ENCODE results near the gene KIAA1755. TPM values are rescaled to one million over a fixed set of nuclear protein-coding genes. Genes with fewer than 3 reads are reported as not detected.

KIAA1755 gene, protein sequence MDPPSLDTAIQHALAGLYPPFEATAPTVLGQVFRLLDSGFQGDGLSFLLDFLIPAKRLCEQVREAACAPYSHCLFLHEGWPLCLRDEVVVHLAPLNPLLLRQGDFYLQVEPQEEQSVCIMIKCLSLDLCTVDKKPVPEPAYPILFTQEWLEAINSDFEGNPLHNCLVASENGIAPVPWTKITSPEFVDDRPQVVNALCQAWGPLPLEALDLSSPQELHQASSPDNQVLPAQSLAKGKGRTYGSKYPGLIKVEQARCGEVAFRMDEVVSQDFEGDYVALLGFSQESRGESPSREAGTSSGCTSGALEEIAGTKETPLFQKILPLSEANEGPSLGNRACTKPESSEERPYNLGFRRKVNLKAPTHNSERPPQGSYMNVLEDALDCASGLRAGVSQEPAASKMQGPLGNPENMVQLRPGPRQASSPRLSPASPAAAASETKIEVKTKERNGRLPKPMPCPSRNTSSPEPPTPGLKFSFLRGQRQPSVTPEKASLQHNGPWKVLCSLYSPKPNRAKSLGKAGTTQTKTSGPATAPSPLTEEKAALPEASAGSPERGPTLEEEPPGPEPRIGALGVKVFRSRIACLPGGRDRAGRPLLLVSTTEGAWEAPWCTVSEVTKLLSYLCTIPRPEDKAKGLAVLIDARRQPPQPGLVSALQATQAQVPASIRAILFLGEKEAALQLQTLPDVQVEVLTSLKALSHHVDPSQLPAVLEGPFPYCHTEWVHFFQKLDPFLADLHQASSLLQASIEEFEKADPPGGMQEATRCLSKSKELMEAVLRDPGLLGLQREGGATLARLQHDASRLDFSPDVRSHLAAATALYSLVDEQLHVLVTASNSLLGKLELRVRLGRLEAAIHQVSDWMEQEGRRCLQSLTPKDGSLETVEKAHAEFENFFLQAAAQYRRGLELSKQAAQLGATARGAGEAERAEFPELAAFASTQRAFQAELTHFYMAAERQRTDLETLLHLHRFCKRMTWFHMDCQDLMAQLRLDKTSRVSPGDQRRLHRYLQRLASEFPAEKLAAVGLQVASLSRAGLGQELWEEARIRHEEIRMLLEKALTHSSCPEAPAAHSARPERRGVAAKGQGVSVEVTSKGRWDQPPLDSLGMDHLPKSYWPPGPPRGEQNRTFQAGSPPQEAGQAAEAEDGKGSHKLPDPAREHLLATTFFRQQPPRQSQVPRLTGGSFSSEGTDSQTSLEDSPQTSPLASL
- total RNA-seq: 5.3 TPM
- long read RNA-seq, full-length matches to known transcripts: 1 of 2 reads
- long read RNA-seq, partial matches to known transcripts: 0 of 2 reads
- long read RNA-seq, other reads (novel, unspliced or antisense): 1 of 2 reads

DNA sequence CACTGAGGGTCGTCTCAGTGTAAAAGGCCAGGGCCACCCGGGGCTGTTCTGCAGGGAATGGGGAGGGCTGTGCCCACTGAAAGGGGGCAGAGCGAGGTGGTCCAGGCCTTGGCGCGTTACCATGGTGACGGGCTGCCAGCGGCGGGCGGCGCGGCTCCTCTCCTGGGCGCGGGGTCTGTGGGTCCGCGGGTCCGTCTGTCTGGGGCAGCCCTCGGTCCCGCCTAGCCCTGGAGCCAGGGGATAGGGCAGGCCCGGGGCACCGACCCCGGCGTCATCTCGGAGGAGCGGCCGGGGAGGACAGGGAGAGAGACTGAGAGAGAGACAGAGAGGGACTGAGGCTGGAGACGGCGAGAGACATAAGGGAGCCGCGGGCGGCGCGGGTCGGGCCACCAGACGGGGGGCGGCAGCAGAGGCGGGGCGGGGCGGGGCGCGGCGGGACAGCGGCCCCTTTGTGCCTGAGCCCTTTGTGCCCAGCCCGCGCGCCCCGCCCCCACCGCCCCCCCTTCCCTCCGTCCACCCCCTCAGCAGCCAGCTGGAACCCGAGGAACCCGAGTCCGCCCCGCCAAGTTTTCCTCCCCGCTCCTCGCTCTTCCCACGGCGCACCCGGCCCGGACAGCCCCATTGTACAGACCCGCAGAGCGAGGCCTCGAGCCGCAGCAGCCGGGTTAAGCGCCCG is at the start of gene KIAA1755:
KIAA1755 (minus strand) TSS at position 358 of the 676 bp plus-strand sequence; CDS start at position 123, 235 bp downstream.
- DNase-seq (peak; percentile 75), ATAC-seq (peak; percentile 86)
- intact Hi-C loops (cut with micrococcal nuclease): no loop called here

- intact Hi-C loops (cut with micrococcal nuclease): no loop called here
- ATAC-seq (no peak), DNase-seq (no peak)
Observed at GRCh38 chr20:38308447-38308846, 47.9 kb upstream of the KIAA1755 start.

DNA sequence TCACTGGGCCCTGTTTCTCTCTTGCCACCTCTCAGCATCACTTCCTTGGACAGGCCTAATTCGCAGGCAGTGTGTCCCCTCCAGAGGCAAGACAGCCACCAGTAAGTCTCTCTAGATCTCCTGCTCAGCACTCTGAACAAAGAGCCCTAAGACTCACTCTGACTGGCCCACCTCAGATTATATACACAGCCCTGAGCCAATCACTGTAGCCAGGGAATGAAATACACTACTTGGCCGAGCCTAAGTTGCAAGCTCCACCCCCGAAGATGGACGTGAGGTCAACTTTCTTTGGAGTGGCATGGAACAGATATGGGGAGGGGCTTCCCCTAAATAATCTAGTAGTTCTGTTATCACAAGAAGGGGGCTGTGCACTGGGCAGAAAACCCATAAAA is 47.5 kb upstream of the KIAA1755 start:
- DNase-seq: no peak
- intact Hi-C loops (cut with micrococcal nuclease): no loop called here
- ATAC-seq: no peak

DNA sequence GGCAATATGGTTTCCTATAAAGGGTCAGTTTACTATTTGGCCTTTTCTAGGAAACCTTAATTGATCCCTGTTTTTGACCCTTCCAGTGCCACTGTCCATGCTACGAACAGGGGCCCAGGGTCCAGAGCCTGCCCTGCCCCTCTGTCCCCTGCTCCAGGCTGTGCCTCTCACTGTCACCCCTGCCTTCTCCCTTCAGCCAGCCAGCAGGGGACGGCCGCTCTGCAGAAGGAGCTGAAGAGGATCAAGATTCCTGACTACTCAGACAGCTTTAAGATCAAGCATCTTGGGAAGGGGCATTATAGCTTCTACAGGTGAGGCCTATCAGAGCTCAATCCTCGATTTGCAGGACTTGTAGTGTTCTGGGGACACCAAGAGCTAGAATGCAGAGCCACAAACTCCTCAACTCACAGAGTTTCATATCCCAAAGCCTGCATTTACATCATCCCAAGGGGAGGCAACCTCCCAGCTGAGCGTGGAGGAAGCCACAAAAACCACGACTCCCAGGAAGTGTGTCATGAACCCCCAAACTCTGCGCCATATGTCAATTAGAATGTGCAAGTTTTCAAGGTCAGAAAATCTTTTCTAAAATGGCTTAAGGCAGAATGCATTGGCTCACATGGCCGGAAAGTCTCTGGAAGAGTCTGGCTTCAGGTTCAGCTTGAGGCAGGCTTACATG is 47.0 kb upstream of the KIAA1755 start:
- DNase-seq (no peak), ATAC-seq (no peak)
- intact Hi-C loops (cut with micrococcal nuclease): no loop called here

DNA sequence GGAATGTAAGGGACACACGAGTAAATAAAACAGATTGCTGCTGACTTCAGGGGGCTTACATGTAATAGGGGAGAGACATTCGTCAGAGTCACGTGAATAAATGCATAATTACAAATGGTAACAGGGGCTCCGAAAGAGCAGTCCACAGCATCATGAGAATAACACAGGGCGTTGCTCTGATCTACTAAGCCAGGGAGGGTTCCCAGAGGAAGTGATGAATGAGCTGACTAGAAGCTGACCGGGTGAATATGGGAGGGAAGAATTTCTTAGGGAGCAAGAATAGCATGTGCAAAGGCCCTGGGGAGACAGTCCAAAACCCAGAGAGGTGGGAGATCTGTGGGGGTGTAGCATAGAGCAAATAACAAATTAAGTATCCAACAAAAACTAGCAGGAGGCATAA is 45.8 kb upstream of the KIAA1755 start:
- DNase-seq (no peak), ATAC-seq (no peak)
- intact Hi-C loops (cut with micrococcal nuclease): no loop called here

DNA sequence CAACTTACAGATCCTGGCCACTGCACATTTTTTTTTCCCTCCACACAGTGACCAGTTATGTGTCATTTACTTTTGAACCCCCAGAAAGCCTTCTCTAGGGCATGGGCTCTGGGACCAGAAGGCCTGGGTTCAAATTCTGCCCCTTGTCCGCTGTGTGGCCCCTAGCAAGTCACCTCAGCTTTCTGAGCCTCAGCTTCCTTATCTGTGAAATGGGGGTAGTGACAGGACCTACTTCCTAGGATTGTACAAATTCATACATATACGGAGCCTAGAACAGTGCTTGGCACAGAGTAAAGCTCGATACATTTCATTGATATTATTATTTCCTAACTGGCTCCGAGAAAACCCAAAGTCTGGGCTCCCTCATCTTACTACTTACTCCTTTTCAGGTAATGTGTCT is 45.0 kb upstream of the KIAA1755 start:
- DNase-seq: no peak
- intact Hi-C loops (cut with micrococcal nuclease): no loop called here
- ATAC-seq: no peak

GRCh38 chr20:38304845-38305447 is 44.4 kb upstream of the KIAA1755 start:
- DNase-seq: peak; percentile 54

GRCh38 chr20:38303908-38304379 is 43.4 kb upstream of the KIAA1755 start, which contains the start of gene BPI:
Gene BPI, plus strand, starts transcription at chr20:38304156. Its CDS starts 68 bp downstream, at chr20:38304224.
- DNase-seq: no peak
- ATAC-seq: peak; percentile 24
- intact Hi-C loops (cut with micrococcal nuclease): no loop called here

More at GRCh38 chr20:38304845-38305447, 44.4 kb upstream of the KIAA1755 start:
- ATAC-seq: peak; percentile 29
- intact Hi-C loops (cut with micrococcal nuclease): no loop called here

GRCh38 chr20:38302786-38303185 is 42.3 kb upstream of the KIAA1755 start:
- no peak for DNase-seq
- intact Hi-C loops (cut with micrococcal nuclease): no loop called here
- no peak for ATAC-seq

- intact Hi-C loops (cut with micrococcal nuclease): no loop called here
- DNase-seq (no peak), ATAC-seq (no peak)
Observed at GRCh38 chr20:38301309-38301708, 40.8 kb upstream of the KIAA1755 start.

GRCh38 chr20:38300438-38300837 is 39.9 kb upstream of the KIAA1755 start:
- intact Hi-C loops (cut with micrococcal nuclease): no loop called here
- ATAC-seq (no peak), DNase-seq (no peak)

DNA sequence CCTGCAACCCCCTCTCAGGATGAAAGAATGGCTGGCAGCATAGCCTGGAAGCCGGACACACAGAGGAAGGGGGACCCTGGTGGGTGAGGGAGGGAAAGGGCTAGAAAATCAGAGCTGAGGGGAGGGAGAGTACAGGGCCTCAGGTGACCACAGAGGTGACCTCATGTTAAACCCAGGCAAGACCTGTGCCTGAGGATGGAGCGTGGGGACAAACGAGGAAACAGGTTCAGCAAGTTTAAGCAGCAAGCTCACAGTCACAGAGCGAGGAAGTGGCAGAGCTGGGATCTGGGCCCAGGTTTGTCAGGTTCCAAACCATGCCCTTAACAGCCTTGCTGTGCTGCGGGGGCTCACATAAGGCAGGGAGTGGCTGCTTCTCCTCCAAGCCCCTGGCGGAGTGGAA is 39.4 kb upstream of the KIAA1755 start:
- DNase-seq (no peak), ATAC-seq (no peak)
- intact Hi-C loops (cut with micrococcal nuclease): no loop called here

- ATAC-seq (peak; percentile 97), DNase-seq (peak; percentile 83)
- intact Hi-C loops (cut with micrococcal nuclease): no loop called here
Observed at GRCh38 chr20:38298768-38299288, 38.3 kb upstream of the KIAA1755 start.

GRCh38 chr20:38297916-38298674 is 37.6 kb upstream of the KIAA1755 start:
- intact Hi-C loops (cut with micrococcal nuclease): no loop called here
- ATAC-seq (no peak), DNase-seq (no peak)

DNA sequence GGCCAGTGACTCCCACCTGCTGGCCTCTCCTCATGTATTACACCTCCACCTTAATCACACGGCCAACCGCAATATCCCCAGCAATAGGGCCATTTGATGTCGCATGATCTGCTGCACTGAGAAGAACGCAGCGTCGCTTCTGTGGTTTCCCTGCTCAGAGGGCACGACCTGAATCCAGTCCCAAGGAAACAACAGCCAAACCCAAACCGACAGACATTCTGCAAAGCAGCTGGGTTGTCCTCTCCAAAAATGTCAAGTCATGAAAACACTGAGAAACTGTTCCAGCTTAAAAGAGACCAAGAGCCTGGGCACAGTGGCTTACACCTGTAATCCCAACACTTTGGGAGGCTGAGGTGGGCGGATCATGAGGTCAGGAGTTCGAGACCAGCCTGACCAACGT is 35.9 kb upstream of the KIAA1755 start:
- no peak for DNase-seq
- no peak for ATAC-seq
- intact Hi-C loops (cut with micrococcal nuclease): no loop called here

GRCh38 chr20:38295811-38296210 is 35.3 kb upstream of the KIAA1755 start:
- DNase-seq: no peak
- ATAC-seq: no peak
- intact Hi-C loops (cut with micrococcal nuclease): no loop called here

Data from left ventricle myocardium superior (tissue), 1 donor.